ENCODE data around the gene CTNND1. TPM values are rescaled to one million over a fixed set of nuclear protein-coding genes. Genes with fewer than 3 reads are reported as not detected.
A peak's percentile ranks its signal among the peaks of the same experiment; 100 is the strongest.

The CTNND1 gene
- total RNA-seq, 2 experiments from 2014 or later: 6.4 to 8.2 TPM

DNA sequence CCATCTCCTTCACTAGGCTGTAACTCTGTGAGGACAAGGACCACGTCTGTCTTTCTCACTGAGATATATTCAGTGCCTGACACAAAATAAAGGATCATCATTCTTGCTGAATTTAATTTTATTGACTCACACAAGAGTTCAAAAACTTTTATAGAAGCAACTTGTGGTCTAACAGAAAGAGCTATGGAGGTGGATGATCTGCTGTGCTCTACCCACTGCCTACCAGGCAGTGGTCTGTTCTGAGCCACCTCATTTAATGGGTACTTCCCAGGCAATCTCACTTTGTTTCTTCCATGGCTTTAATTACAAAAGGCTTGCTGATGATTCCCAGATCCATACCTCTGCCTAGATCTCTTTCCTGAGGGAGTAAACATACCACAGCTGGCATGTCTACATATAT lies 14.7 kb upstream of the CTNND1 start:
- Mint-ChIP-seq H3K27me3 (no peaks in the 10 kb centered on the region), H3K4me3 (no peak overlapping the region), H3K27ac (peak overlapping the region; percentile 76), H3K4me1 (peaks cover 44% of the 10 kb centered on the region), H3K36me3 (peaks cover 44% of the 10 kb centered on the region), H3K9me3 (no peaks in the 10 kb centered on the region)
- DNase-seq: no peak

DNA sequence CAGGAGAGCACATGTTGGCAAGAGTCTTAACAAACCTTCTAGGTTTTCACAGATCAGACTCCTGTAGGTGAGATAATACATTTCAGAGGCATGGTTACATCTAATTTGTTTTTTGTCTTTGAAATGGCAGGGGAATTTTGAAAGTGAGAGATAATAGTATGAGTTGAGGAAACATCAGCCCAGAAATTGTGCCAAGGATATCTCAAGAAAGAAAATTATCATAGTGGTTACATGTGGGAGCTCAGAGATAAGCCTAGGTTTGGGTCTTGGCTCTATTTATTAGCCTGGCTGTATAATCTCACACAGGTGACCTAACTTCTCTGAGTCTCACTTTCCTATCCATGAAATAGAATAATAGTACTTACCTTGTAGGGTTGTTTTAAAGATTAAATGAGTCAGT lies 10.4 kb upstream of the CTNND1 start:
- Mint-ChIP-seq H3K36me3 (peaks cover 11% of the 10 kb centered on the region), H3K9me3 (no peaks in the 10 kb centered on the region), H3K4me3 (no peak overlapping the region), H3K27me3 (no peaks in the 10 kb centered on the region), H3K4me1 (peaks cover 17% of the 10 kb centered on the region), H3K27ac (peak overlapping the region; percentile 35)
- DNase-seq: no peak

DNA sequence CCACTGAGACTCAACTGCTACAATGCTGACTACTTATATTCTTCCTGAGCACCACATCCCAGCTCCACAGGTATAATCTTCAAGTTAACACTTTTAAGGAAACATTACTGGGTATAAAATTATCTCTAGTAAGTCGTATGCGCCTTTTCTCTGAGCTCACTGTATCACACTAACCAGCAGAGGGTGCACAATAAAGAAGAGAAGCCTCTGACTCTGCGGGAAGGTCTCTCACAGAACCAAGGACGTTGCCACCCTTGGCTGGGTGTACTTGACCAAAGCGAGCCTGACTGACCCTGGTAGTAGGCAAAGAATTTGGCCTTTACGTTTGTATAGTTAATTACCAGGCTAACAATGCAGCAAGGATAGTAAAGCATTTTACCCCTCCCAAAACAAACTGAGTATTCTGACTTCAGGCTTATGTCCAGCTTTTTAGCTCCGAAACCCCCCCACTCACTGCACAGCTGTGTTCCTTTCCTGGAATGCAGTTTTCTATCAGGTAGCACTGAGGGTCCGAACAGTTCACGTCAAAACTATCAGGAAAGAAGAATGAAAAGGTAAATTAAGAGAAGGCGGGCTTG lies 9.8 kb upstream of the CTNND1 start, which contains the start of gene BTBD18:
Gene BTBD18, minus strand, starts transcription at position 144 of the 578 bp plus-strand sequence. CDS start 631 bp downstream, outside the sequence.
- peak within 1 kb of the TSS; percentile 65 for H3K27ac Mint-ChIP-seq
- peaks cover 14% of the 10 kb centered on the region for H3K4me1 Mint-ChIP-seq
- DNase-seq: no peak
- H3K4me3 Mint-ChIP-seq: no peak within 1 kb of the TSS
- peaks cover 7% of the 10 kb centered on the region for H3K36me3 Mint-ChIP-seq
- no peaks in the 10 kb centered on the region for H3K9me3 Mint-ChIP-seq
- H3K27me3 Mint-ChIP-seq: no peaks in the 10 kb centered on the region

DNA sequence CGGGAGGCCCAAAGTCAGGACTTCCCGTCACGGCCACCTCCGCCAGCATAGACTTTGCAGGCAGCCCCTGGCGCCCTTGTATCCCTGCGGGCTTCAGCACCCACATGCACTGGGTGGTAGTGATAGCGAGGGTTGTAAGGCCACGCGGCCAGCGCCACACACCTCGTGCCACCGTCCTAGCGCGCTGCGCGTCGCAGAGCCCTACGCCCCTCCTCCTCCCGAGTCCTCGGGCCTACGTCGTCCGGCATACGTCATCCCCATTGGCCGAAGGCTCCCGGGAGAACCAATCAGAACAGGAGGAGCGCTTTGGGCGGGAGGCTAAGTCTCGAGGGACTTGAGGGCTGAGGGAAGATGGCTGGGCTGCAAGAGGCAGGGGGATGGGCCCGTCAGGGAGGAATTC lies 8.6 kb upstream of the CTNND1 start:
- H3K9me3 Mint-ChIP-seq: no peaks in the 10 kb centered on the region
- H3K4me1 Mint-ChIP-seq: peaks cover 9% of the 10 kb centered on the region
- peaks cover 3% of the 10 kb centered on the region for H3K36me3 Mint-ChIP-seq
- H3K4me3 Mint-ChIP-seq: no peak overlapping the region
- no peak overlapping the region for H3K27ac Mint-ChIP-seq
- no peak for DNase-seq
- H3K27me3 Mint-ChIP-seq: no peaks in the 10 kb centered on the region

DNA sequence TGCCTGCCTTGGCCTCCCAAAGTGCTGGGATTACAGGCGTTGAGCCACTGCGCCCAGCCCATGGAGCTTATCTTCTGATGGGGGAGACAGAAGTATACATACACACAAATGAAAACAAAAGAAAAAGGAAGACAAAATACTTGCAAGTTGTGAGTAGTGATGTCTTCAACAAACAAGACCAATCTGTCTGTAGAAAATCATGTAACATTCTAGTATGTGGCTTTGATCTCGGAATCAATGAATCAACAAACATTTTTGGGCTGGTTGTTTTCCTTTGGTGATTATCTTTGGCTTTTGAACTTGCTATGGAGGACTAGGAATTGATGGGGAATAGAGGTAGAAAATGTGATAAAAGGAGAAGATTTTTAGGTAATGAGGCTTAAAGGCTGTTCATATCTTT lies 3.4 kb upstream of the CTNND1 start:
- DNase-seq: no peak
- Mint-ChIP-seq H3K4me3 (no peak overlapping the region), H3K36me3 (peaks cover 4% of the 10 kb centered on the region), H3K9me3 (no peaks in the 10 kb centered on the region), H3K27me3 (no peaks in the 10 kb centered on the region), H3K4me1 (peaks cover 13% of the 10 kb centered on the region), H3K27ac (peak overlapping the region; percentile 4)

DNA sequence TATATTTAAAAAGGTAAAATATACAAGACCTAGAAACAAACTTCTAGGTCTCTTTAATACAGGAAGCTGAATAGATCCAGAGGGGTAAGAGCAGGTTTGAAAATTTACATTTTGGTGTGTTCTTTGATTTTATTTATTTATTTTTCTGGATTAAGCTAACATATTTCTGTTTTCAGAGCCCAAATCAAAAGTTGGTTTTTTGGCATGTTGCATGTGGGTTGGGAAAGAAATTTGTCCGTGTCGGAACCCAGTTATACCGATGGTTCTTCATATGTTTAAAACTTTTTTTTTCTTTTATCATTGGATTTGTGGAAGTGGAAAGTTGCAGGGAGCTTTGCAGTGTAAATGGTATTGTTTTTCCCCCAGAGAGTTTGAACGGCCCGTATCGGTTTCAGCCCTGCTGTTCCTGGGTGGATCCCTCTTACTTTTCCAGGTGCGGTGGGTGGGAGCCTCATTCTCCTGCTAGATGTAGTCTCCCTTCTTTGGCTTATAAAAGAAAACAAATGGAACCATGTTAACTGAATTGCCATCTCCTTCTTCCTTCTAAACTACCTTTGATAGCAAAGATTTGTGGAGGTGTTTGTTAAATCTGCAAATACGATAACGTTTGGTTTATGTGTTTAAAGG lies 746 bp downstream of the CTNND1 start:
- H3K27ac Mint-ChIP-seq: no peak overlapping the region
- DNase-seq: no peak

DNA sequence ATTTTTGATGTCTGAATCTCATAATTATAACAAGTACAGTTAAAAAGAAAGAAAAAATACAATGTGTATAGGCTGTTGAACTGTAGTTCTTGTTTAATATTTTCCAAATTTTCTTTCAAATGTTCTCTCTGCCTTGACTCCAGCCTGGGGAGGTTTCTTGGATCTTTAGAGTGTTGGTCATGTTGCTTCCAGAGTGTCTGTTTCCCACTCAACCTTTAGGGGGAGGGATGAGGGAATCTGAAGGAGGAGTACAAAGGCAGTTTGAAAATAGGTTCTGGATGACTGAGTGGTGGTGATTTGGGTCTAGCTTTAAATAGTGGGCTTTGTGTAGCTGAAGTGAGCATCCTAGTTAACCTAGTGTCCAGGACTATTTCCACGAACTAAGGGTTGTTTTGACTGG lies 2.0 kb downstream of the CTNND1 start:
- DNase-seq: no peak
- no peaks in the 10 kb centered on the region for H3K27me3 Mint-ChIP-seq
- H3K27ac Mint-ChIP-seq: no peak overlapping the region
- H3K9me3 Mint-ChIP-seq: no peaks in the 10 kb centered on the region
- H3K4me3 Mint-ChIP-seq: no peak overlapping the region
- H3K36me3 Mint-ChIP-seq: peaks cover 4% of the 10 kb centered on the region
- peaks cover 23% of the 10 kb centered on the region for H3K4me1 Mint-ChIP-seq

More for the DNA sequence above, 746 bp downstream of the CTNND1 start:
- Mint-ChIP-seq H3K36me3 (peaks cover 4% of the 10 kb centered on the region), H3K27me3 (no peaks in the 10 kb centered on the region), H3K4me1 (peaks cover 25% of the 10 kb centered on the region), H3K4me3 (peak overlapping the region; percentile 81), H3K9me3 (no peaks in the 10 kb centered on the region)

DNA sequence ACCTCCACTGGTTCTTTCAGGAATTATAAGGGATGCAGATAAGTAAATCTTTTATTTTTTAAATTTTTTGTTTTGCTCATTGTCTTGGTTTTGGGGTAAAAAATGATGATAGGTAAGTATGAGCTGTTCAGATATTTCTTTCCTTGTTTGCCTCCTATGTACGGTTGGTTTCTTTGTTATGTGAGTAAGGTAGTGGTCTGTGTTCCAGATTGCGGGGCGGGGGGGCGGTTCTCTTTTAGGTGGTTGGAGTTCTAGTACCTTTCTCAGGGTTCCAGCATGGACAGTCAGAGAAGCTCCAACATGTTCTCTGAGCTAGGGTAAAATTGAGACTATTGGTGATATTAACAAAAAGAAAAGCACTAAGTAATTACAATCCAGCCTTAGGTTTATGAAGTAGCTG lies 2.4 kb downstream of the CTNND1 start:
- no peak overlapping the region for H3K27ac Mint-ChIP-seq
- H3K4me1 Mint-ChIP-seq: peaks cover 23% of the 10 kb centered on the region
- no peaks in the 10 kb centered on the region for H3K27me3 Mint-ChIP-seq
- no peaks in the 10 kb centered on the region for H3K9me3 Mint-ChIP-seq
- DNase-seq: no peak
- peaks cover 4% of the 10 kb centered on the region for H3K36me3 Mint-ChIP-seq
- peak overlapping the region; percentile 4 for H3K4me3 Mint-ChIP-seq

DNA sequence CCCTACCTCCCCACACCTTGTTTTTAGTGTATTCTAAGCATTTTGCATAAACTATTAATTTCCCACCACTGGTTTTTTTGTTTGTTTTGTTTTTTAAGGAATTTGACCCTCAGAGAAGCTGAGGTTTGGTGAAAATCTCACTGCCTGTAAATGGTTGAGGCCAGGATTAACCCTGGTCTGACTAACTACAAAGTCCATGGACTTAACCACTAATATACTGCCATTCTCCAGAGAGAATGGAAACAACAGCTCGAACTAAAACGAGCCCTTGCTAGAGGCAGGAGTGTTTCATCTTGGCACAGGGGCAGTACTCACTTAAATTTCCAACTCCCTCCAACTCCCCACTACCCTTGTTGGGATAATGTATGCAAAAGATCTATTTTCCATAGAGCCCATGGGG lies 3.0 kb downstream of the CTNND1 start:
- H3K4me1 Mint-ChIP-seq: peaks cover 23% of the 10 kb centered on the region
- H3K27me3 Mint-ChIP-seq: no peaks in the 10 kb centered on the region
- no peak overlapping the region for H3K27ac Mint-ChIP-seq
- peaks cover 4% of the 10 kb centered on the region for H3K36me3 Mint-ChIP-seq
- no peak overlapping the region for H3K4me3 Mint-ChIP-seq
- H3K9me3 Mint-ChIP-seq: no peaks in the 10 kb centered on the region
- no peak for DNase-seq

DNA sequence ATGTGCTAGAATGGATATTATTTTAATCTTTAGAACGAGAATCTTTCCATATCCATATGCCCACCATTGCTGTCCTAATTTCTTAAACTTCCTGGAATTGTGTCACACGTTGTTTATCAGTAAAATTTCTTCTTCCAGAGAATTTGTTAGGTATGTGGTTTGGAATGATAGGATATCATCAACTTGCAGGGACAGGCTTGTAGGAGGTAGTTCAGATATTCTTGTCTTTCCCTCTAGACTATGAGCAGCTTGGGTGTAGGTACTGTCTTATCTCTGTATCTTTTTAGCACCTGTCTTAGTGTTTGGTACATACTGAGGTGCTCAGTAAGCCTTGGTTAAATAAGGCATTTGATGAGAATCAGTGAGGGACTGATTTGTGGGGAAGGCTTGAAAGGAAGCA lies 3.4 kb downstream of the CTNND1 start:
- no peaks in the 10 kb centered on the region for H3K27me3 Mint-ChIP-seq
- no peaks in the 10 kb centered on the region for H3K9me3 Mint-ChIP-seq
- no peak for DNase-seq
- H3K4me1 Mint-ChIP-seq: peaks cover 21% of the 10 kb centered on the region
- H3K36me3 Mint-ChIP-seq: peaks cover 4% of the 10 kb centered on the region
- H3K27ac Mint-ChIP-seq: no peak overlapping the region
- H3K4me3 Mint-ChIP-seq: no peak overlapping the region

DNA sequence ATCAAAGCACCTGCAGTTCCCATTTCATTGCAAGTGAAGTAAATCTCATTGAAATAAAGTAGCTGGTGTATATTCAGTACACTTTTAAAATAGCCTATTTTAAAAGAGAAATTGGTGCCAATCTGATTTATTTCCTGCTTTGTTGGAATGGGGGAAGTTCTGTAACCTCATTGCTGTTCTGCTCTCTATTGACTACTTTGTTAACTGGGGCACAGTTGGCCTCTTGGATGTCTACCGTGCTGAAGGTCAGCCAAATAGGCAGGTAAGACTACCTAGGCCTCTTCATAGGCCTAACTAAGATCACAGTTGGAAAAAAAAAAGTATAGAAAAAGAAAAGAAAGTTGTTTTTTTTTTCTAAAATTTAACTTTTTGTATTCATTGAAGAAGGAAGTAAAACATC lies 9.2 kb downstream of the CTNND1 start:
- H3K4me1 Mint-ChIP-seq: peaks cover 6% of the 10 kb centered on the region
- H3K4me3 Mint-ChIP-seq: no peak overlapping the region
- H3K36me3 Mint-ChIP-seq: peaks cover 1% of the 10 kb centered on the region
- no peaks in the 10 kb centered on the region for H3K9me3 Mint-ChIP-seq
- no peak overlapping the region for H3K27ac Mint-ChIP-seq
- H3K27me3 Mint-ChIP-seq: no peaks in the 10 kb centered on the region
- DNase-seq: no peak

DNA sequence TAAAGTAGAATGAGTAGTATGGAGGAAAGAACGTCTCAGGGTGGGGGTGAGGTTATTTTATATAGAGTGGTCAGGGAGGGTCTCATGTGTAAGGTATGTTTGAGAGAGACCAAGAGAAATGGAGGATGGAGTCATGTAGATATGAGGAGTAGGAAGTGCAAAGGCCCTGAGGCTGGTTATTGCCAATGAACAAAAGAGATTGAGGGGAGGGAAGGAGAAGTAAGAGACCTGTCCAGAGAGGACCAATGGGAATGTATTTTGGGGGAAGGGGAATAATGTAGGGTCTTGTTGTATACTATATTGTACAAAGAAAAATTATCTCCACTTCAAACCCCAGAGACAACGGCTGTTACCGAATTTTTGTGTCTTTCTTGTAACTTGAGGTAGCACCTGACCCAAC lies 9.8 kb downstream of the CTNND1 start:
- Mint-ChIP-seq H3K4me3 (no peak overlapping the region), H3K9me3 (no peaks in the 10 kb centered on the region), H3K27ac (no peak overlapping the region), H3K4me1 (peaks cover 7% of the 10 kb centered on the region), H3K27me3 (no peaks in the 10 kb centered on the region), H3K36me3 (peaks cover 1% of the 10 kb centered on the region)
- no peak for DNase-seq

DNA sequence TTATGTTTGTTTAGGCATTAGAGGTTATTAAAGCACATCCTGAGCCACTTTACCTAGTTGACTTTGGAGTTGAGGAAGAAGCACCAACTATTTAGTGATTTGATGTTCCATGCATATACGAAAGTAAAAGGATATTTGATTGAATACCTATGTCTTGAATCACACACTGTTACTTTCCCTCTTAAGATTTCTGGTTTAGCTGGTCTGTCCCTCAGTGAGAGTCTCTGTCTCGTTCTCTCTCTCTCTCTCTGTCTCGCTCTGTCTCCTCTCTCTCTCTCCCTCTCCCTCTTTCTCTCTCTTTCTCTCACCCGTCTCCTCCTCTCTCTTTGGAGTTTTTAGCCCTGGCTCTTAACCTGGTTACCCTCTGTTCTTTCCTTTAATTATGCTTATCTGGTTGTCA lies 11.0 kb downstream of the CTNND1 start:
- H3K4me3 Mint-ChIP-seq: no peak overlapping the region
- DNase-seq: no peak
- no peaks in the 10 kb centered on the region for H3K9me3 Mint-ChIP-seq
- peaks cover 1% of the 10 kb centered on the region for H3K36me3 Mint-ChIP-seq
- no peaks in the 10 kb centered on the region for H3K27me3 Mint-ChIP-seq
- H3K4me1 Mint-ChIP-seq: peaks cover 7% of the 10 kb centered on the region
- H3K27ac Mint-ChIP-seq: no peak overlapping the region

DNA sequence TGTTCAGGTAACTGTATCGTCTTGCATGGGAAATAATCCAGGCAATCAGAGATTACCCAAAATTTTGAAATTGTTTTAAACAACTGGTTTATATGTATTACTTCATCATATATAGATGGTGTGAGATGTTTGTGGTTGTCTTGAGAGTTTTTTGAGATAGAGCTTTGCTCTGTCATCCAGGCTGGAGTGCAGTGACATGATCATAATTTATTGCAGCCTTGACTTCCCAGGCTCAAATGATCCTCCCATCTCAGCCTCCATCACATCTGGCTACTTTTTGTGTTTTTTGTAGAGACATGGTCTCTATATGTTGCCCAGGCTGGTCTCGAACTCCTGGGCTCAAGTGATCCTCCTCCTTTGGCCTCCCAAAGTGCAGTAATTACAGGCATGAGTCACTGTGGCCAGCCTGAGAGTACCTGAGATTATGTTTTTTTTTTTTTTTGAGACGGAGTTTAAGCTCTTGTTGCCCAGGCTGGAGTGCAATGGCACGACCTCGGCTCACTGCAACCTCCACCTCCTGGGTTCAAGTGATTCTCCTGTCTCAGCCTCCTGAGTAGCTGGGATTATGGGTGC lies 11.5 kb downstream of the CTNND1 start:
- Mint-ChIP-seq H3K4me3 (no peak overlapping the region), H3K27ac (no peak overlapping the region), H3K4me1 (peaks cover 10% of the 10 kb centered on the region), H3K9me3 (no peaks in the 10 kb centered on the region), H3K36me3 (peaks cover 1% of the 10 kb centered on the region), H3K27me3 (no peaks in the 10 kb centered on the region)
- DNase-seq: no peak

DNA sequence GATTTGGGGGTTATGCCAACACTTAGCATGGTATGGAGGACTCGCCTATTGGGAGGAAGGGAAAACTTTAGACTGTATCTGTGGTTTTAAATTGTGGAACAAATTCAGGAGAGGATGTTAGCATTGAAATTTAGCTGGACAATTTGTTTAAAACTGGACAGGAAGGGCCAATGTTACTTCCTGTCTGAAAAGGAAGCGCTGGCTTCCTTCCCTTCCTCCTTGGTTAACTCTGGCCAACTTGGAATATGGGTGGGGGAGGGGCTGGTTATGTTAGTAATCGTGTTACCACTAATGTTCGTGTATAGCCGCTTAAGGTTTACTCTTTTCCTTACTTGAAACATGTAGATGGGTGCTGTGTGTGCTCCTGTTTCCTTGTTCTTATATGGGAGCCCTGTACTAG lies 13.9 kb downstream of the CTNND1 start:
- Mint-ChIP-seq H3K4me1 (peaks cover 19% of the 10 kb centered on the region), H3K36me3 (peaks cover 1% of the 10 kb centered on the region), H3K4me3 (no peak overlapping the region), H3K27ac (no peak overlapping the region), H3K9me3 (no peaks in the 10 kb centered on the region), H3K27me3 (no peaks in the 10 kb centered on the region)
- DNase-seq: no peak

DNA sequence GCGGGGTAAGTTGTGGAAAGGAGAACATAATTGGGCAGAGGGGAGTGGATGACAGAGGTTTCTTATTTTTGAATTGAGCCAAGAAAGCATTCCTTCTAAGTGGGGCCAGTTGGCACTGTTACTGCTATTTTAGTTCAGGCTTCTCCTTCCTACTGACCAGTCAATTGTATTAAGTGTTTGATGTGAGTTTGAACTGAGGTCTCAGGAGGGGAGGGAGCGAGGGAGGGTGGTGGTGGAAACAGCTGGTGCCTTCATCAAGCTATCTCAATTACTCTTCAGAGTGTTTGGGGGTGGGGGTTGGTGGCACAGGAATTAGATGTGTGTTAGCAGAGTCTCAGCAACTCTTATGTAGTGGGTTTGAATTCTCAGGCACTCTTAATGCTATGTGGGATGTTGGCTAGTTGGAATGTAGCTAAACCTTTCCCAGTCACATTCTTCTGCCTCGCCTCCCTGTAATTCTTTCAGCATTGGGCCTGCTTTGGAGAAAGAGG lies 14.5 kb downstream of the CTNND1 start:
- no peak overlapping the region for H3K4me3 Mint-ChIP-seq
- no peaks in the 10 kb centered on the region for H3K27me3 Mint-ChIP-seq
- H3K36me3 Mint-ChIP-seq: peaks cover 1% of the 10 kb centered on the region
- no peak for DNase-seq
- H3K27ac Mint-ChIP-seq: no peak overlapping the region
- no peaks in the 10 kb centered on the region for H3K9me3 Mint-ChIP-seq
- peaks cover 19% of the 10 kb centered on the region for H3K4me1 Mint-ChIP-seq
